Measurements from ENCODE around the gene PRSS16.

The PRSS16 gene

GRCh38 chr6:27283279-27283678 lies 35.8 kb downstream of the PRSS16 start:
- DNase-seq (ENCODE audit: low read depth in 2 of 2), result no peak

DNA sequence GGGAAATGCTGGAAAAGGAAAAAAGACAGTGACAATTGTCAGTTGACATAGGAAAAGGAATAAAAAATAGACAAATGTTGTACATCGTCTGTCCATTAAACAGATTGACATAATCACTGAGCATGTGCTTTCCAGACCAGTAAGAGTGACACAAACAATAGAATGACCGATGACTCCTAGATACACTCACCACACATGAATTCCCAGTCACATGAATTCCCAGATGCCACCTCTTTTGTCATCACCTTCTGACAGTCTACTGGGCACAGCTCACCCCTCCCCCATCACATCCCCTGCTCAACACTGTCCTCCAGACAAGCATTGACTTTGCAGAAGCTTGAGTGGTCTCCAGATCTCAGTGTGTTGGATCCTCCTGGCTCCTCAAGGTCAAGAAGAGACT lies 38.6 kb downstream of the PRSS16 start:
- DNase-seq (ENCODE audit: low read depth in 2 of 2), result no peak

- DNase-seq (ENCODE audit: low read depth in 2 of 2), result no peak
Observed at GRCh38 chr6:27287751-27288135, 40.2 kb downstream of the PRSS16 start.

DNA sequence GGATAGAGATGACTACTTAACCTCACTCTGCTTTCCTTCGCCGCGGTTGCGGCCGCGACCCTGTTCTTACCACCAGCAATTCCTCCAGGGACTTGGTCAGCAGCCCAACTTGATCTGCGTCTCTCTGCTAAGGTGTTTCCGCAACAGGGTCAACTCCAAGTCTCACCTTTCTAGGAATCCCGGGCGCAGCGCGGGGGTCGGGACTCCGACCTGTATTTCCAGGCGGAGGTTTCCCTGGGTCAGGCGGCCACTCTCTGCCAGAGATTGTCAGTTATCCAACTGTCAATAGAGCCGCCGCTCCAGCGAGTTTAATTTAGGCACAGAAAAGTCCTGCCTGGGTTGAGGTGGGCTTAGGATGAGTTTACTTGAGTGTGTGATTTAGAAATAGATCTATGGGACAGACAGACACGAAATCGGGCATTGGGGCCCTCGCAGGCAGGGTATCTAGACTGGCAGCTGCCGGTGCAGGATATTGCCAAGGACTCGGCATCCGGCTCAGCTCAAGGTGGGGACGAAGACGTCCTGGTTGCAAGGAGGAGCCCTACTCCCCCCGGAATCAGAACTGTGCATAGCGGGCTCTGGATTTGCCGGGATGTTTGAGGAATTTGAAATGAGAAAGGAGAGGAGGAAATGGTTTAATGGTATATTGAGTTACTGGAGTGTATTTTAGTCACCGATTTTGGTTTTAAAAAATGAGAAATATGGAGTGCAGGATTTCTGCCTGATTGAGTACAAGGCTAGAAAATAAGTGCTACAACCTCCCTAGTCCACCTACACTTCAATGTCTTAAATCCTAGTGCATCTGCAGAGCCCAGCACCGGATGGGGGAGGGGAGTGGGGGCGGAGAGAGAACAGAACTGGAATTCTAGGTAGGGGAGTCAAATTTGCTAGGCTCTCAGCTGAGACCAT lies 40.9 kb downstream of the PRSS16 start:
- DNase-seq (ENCODE audit: low read depth in 2 of 2), result no peak

GRCh38 chr6:27290065-27290849 lies 42.8 kb downstream of the PRSS16 start:
- DNase-seq (ENCODE audit: low read depth in 2 of 2), result no peak

GRCh38 chr6:27290850-27291208 lies 43.3 kb downstream of the PRSS16 start:
- no peak for DNase-seq (ENCODE audit: low read depth in 2 of 2)

GRCh38 chr6:27293436-27294098 lies 46.1 kb downstream of the PRSS16 start:
- DNase-seq (ENCODE audit: low read depth in 2 of 2), result no peak

- DNase-seq (ENCODE audit: low read depth in 2 of 2), result no peak
Observed at GRCh38 chr6:27294409-27294808, 46.9 kb downstream of the PRSS16 start.

DNA sequence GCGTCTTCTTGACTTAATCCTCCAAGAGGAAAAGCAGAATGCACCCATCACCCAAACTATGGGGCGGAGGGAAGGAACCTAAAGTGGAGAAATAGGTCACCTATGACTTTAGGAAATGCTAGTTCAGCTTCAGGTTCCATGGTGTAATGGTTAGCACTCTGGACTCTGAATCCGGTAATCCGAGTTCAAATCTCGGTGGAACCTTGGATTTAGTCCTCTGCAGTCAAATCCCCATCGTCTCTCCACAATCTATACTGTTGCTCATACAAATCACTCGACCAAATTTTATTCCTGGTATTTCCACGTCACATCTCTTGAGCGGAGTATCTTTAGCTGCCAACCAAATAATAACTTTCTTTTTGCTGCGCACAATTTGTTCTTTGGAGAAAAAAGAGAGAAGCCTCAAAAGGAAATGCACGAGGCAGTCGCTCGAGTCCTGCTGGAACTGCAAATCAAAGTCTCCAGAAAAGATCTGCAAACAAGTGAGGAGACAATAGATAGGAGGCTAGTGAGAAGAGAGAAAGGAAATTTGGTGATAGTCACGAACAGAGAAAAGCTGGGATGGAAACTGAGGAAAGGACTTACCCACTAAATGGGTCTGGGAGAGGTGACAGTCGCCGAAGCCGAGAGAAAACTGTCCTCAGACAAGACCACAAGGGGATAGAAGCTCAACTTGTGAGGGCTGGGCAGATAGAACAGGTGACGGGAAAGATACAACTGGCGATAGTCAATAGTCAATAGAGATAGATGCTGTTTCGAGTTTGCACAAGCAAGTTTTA lies 48.0 kb downstream of the PRSS16 start:
- no peak for DNase-seq (ENCODE audit: low read depth in 2 of 2)

DNA sequence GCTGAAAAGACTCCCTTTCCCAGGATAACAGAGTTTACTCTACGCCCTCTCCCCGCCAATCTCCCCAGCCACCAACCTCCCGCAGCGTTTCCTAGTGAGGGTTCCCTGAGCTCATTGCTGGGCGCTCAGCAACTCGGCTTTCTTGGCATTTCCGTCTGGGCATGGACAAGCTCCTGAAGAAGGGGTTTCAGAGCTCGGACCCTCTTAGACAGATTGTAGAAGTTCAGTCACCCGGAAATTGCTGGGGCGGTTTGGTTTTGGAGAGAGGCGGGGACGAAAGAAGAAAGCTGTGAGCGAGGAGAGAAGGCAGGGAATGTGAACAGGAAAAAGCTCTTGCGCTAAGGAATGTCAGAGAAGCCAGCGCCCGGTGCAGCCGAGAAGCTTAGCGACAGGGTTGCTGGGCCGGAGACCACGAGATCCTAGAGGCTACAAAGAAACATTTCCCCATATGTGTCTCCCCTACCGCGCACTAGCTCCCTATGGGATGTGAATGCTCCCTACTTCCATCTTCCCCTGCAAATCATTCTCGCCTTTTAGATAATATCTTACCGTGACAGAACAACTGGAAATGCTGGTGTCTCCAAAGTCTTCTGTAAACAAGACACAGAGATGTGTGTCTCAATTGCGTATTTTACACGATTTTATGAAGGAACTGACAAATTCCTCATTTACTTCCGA lies 48.7 kb downstream of the PRSS16 start:
- DNase-seq (ENCODE audit: low read depth in 2 of 2), result no peak

GRCh38 chr6:27297484-27297856 lies 50.0 kb downstream of the PRSS16 start:
- no peak for DNase-seq (ENCODE audit: low read depth in 2 of 2)

DNA sequence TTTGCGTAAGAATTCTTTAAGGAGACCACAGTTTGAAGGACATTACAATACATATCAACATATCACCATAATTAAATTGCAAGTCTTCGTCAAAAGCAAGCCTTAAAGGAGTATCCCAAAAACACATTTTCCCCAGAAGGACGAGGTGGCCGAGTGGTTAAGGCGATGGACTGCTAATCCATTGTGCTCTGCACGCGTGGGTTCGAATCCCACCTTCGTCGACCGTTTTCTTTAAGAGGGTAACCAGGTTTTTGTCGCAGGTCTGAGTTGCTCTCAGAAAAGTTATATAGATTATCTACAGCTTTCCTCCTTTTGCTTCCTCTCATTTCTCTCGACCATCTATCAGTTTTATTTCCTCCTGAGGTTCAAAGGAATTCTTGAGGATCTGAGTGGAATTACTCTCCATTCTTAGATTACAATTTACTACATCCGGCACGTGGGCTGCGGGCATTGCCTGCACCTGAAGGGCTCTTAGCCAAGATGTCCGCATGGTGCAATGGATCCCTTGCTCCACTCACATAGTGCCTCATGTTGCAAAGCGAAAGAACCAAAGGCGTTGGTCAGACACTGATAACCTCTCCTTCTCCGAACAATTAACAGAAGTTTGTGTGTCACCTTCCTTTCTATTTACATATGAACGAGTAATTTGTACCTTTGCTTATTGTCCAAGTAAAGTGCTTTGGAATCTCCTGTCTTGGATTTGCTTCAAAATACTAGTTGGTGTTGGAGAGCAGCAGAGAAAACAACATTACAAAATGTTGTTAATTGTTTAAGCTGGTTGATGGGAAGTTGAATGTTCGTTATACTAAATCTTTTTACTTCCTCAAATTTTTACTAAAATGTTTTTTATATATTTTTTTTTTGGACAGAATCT lies 50.6 kb downstream of the PRSS16 start:
- DNase-seq (ENCODE audit: low read depth in 2 of 2), result no peak

- no peak for DNase-seq (ENCODE audit: low read depth in 2 of 2)
Observed at GRCh38 chr6:27303613-27304272, 56.2 kb downstream of the PRSS16 start.
